H1 (cell line): ENCODE results near the gene TEAD4. TPM values are rescaled to one million over a fixed set of nuclear protein-coding genes. Genes with fewer than 3 reads are reported as not detected.

Experiments
- CTCF ChIA-PET: fragments of 300-600 bp; sonication (Branson Sonifier 250); formaldehyde crosslinking; loops from one replicate; lab custom pipeline; 2021; ENCODE audit not compliant: partially characterized antibody; lab: Charles Lee
- POLR2A ChIA-PET: fragments of 300-600 bp; sonication (Branson Sonifier 250); formaldehyde crosslinking; loops from one replicate; lab custom pipeline; 2021; ENCODE audit warnings: inconsistent platforms; ENCODE audit not compliant: partially characterized antibody; lab: Charles Lee
- DNase-seq, 2 experiments: peaks; one replicate each; pipeline versions ENCODE4 v3.0.0 to v3.0.0-alpha.2; 2010 to 2022; ENCODE audit warnings: low spot score in 2 of 2, low read depth in 1 of 2, mixed read lengths in 1 of 2
- FAIRE-seq: peaks from 2 replicates; lab custom pipeline; 2011; peaks lifted over from hg19 to GRCh38; lab: Jason Lieb, UNC
- H2AFZ ChIP-seq: 2 replicates; pipeline ENCODE4 v1.8.1; 2012; ENCODE audit warnings: low read length, inconsistent platforms
- H2AK5ac ChIP-seq: 2 replicates; pipeline ENCODE4 v1.6.1; 2013; ENCODE audit warnings: low read depth, low read length
- H2BK120ac ChIP-seq: replicated peaks from 2 replicates; pipeline ENCODE3; 2013; ENCODE audit warnings: low read depth, low read length, inconsistent platforms
- H2BK12ac ChIP-seq: 2 replicates; pipeline ENCODE4 v1.6.1; 2013; ENCODE audit warnings: low read depth, low read length
- H2BK15ac ChIP-seq: 2 replicates; pipeline ENCODE4 v1.6.1; 2013; ENCODE audit warnings: low read length
- H2BK20ac ChIP-seq: 2 replicates; pipeline ENCODE4 v1.6.1; 2013; ENCODE audit warnings: low read length
- H2BK5ac ChIP-seq: 2 replicates; pipeline ENCODE4 v1.6.1; 2013; ENCODE audit warnings: low read depth, low read length
- H3K14ac ChIP-seq: 2 replicates; pipeline ENCODE4 v1.6.1; 2013; ENCODE audit warnings: inconsistent platforms; ENCODE audit not compliant: insufficient read length
- H3K18ac ChIP-seq: 2 replicates; pipeline ENCODE4 v1.6.1; 2013; ENCODE audit warnings: low read length; ENCODE audit errors: extremely low read depth
- H3K23ac ChIP-seq: 2 replicates; pipeline ENCODE4 v1.6.1; 2013; ENCODE audit warnings: inconsistent platforms; ENCODE audit not compliant: insufficient read length
- H3K23me2 ChIP-seq: 2 replicates; pipeline ENCODE4 v1.6.1; 2013; ENCODE audit warnings: low read depth, low read length
- H3K27ac ChIP-seq: 2 replicates; pipeline ENCODE4 v1.6.1; 2011; ENCODE audit warnings: low read depth, low read length, inconsistent platforms
- H3K27me3 ChIP-seq, 4 experiments: replicated peaks in 1 of 4; 1 replicate in 1 of 4; 2 replicates in 3 of 4; pipeline versions ENCODE4 v1.6.1 to v1.8.1; 2011 to 2013; ENCODE audit warnings: low read length in 3 of 4, mild to moderate bottlenecking in 3 of 4, inconsistent platforms in 2 of 4, mixed read lengths in 2 of 4, moderate library complexity in 1 of 4; ENCODE audit not compliant: control insufficient read depth in 3 of 4, insufficient read depth in 3 of 4; ENCODE audit errors: extremely low read depth in 1 of 4
- H3K36me3 ChIP-seq, 4 experiments: 2 replicates each; pipeline versions ENCODE4 v1.6.1 to v1.8.1; 2011 to 2013; ENCODE audit warnings: mild to moderate bottlenecking in 4 of 4, low read length in 3 of 4, moderate library complexity in 2 of 4, control low read depth in 1 of 4, inconsistent platforms in 1 of 4; ENCODE audit not compliant: insufficient read depth in 4 of 4, control insufficient read depth in 2 of 4
- H3K4ac ChIP-seq: replicated peaks from 2 replicates; pipeline ENCODE3; 2013; ENCODE audit warnings: low read length, low read depth, mixed read lengths, inconsistent platforms; ENCODE audit not compliant: insufficient read length
- H3K4me1 ChIP-seq, 4 experiments: replicated peaks in 1 of 4; 1 replicate in 1 of 4; 2 replicates in 3 of 4; pipeline versions ENCODE4 v1.6.1 to v1.8.1; 2011 to 2013; ENCODE audit warnings: low read length in 3 of 4, inconsistent platforms in 2 of 4, mixed read lengths in 1 of 4; ENCODE audit not compliant: insufficient read depth in 4 of 4, control insufficient read depth in 3 of 4
- H3K4me2 ChIP-seq, 2 experiments: 2 replicates each; pipeline versions ENCODE4 v1.6.1 to v1.8.1; 2011 to 2013; ENCODE audit warnings: low read depth in 2 of 2, low read length in 2 of 2, control low read depth in 1 of 2, inconsistent platforms in 1 of 2, mild to moderate bottlenecking in 1 of 2; ENCODE audit not compliant: insufficient read depth in 1 of 2
- H3K4me3 ChIP-seq, 4 experiments: fragments of 200-600, 300-600 bp in 1 of 4; sonication (generic), shearing (Covaris generic), sonication (Bioruptor Twin) in 1 of 4; 2 replicates each; pipeline versions ENCODE4 v1.5.1 to v1.8.1; 2011 to 2016; ENCODE audit warnings: low read length in 4 of 4, low read depth in 3 of 4, control low read depth in 2 of 4, inconsistent platforms in 2 of 4, mild to moderate bottlenecking in 2 of 4, mixed read lengths in 1 of 4, moderate library complexity in 1 of 4; ENCODE audit not compliant: insufficient read depth in 2 of 4; ENCODE audit errors: extremely low read depth in 1 of 4
- H3K56ac ChIP-seq: replicated peaks from 2 replicates; pipeline ENCODE3; 2013; ENCODE audit warnings: low read depth, mild to moderate bottlenecking, mixed read lengths, low read length, inconsistent platforms; ENCODE audit not compliant: insufficient read length
- H3K79me1 ChIP-seq: 2 replicates; pipeline ENCODE4 v1.6.1; 2013; ENCODE audit warnings: low read depth, low read length, control low read depth
- H3K79me2 ChIP-seq, 2 experiments: 2 replicates each; pipeline versions ENCODE4 v1.6.1 to v1.8.1; 2012 to 2013; ENCODE audit warnings: low read length in 2 of 2, mild to moderate bottlenecking in 2 of 2, inconsistent platforms in 1 of 2; ENCODE audit not compliant: insufficient read depth in 2 of 2, control insufficient read depth in 1 of 2
- H3K9ac ChIP-seq, 4 experiments: replicated peaks in 1 of 4; 1 replicate in 1 of 4; 2 replicates in 3 of 4; pipeline versions ENCODE4 v1.6.1 to v1.8.1; 2011 to 2013; ENCODE audit warnings: low read depth in 3 of 4, low read length in 3 of 4, control low read depth in 2 of 4, mild to moderate bottlenecking in 2 of 4, moderate library complexity in 2 of 4, inconsistent platforms in 1 of 4; ENCODE audit errors: extremely low read depth in 1 of 4
- H3K9me3 ChIP-seq, 2 experiments: 2 replicates each; pipeline versions ENCODE4 v1.6.1 to v1.8.1; 2012 to 2013; ENCODE audit warnings: mild to moderate bottlenecking in 2 of 2, moderate library complexity in 2 of 2, control low read depth in 1 of 2, inconsistent platforms in 1 of 2, low read depth in 1 of 2, low read length in 1 of 2, mixed read lengths in 1 of 2; ENCODE audit not compliant: insufficient read depth in 2 of 2
- H4K20me1 ChIP-seq, 2 experiments: replicated peaks in 1 of 2; 2 replicates each; pipeline versions ENCODE3 to v1.8.1; 2011 to 2013; ENCODE audit warnings: inconsistent platforms in 2 of 2, low read length in 2 of 2, mild to moderate bottlenecking in 1 of 2; ENCODE audit not compliant: insufficient read depth in 2 of 2, control insufficient read depth in 1 of 2
- H4K5ac ChIP-seq: 2 replicates; pipeline ENCODE4 v1.6.1; 2013; ENCODE audit warnings: low read length, low read depth, mixed read lengths, inconsistent platforms; ENCODE audit not compliant: insufficient read length
- H4K8ac ChIP-seq: 2 replicates; pipeline ENCODE4 v1.8.0; 2013; ENCODE audit warnings: mild to moderate bottlenecking, moderate library complexity, low read length, inconsistent platforms; ENCODE audit not compliant: insufficient read depth; ENCODE audit errors: extremely low read depth
- H4K91ac ChIP-seq: replicated peaks from 2 replicates; pipeline ENCODE3; 2013; ENCODE audit warnings: low read length, mixed read lengths, inconsistent platforms; ENCODE audit not compliant: insufficient read length
- ATF3 ChIP-seq: IDR thresholded peaks from 2 replicates; pipeline ENCODE4 v1.6.1; 2011; ENCODE audit warnings: low read depth, mild to moderate bottlenecking, low read length; ENCODE audit not compliant: insufficient read depth
- CTCF ChIP-seq, 3 experiments: IDR thresholded peaks; 1 replicate in 2 of 3; 2 replicates in 1 of 3; pipeline versions ENCODE4 v1.5.1 to v1.6.1; 2011; ENCODE audit warnings: low read length in 3 of 3, mild to moderate bottlenecking in 3 of 3, inconsistent platforms in 2 of 3, low read depth in 1 of 3, moderate library complexity in 1 of 3; ENCODE audit not compliant: insufficient read depth in 1 of 3; ENCODE audit errors: control extremely low read depth in 1 of 3
- JUN ChIP-seq: IDR thresholded peaks from 2 replicates; pipeline ENCODE4 v1.6.1; 2011; ENCODE audit warnings: low read depth, mild to moderate bottlenecking, improper control_type of control experiment, low read length
- RFX5 ChIP-seq: IDR thresholded peaks from 2 replicates; pipeline ENCODE4 v1.6.1; 2011; ENCODE audit warnings: low read depth, low read length, improper control_type of control experiment, borderline replicate concordance
- RXRA ChIP-seq: IDR thresholded peaks from 2 replicates; pipeline ENCODE4 v1.6.1; 2011; ENCODE audit warnings: low read depth, mild to moderate bottlenecking, low read length, moderate library complexity; ENCODE audit not compliant: insufficient read depth
- SAP30 ChIP-seq: fragments of 300-600 bp; sonication (generic); IDR thresholded peaks from 2 replicates; pipeline ENCODE4 v1.7.1; 2012; ENCODE audit warnings: low read length, moderate library complexity, mild to moderate bottlenecking, inconsistent platforms; ENCODE audit not compliant: insufficient read depth, insufficient replicate concordance
- SP1 ChIP-seq: IDR thresholded peaks from 2 replicates; pipeline ENCODE4 v1.6.1; 2011; ENCODE audit warnings: low read depth, low read length
- SRF ChIP-seq: IDR thresholded peaks from 2 replicates; pipeline ENCODE4 v1.6.1; 2011; ENCODE audit warnings: mild to moderate bottlenecking, low read depth, low read length, moderate library complexity
- TAF1 ChIP-seq: IDR thresholded peaks from 2 replicates; pipeline ENCODE4 v1.6.1; 2011; ENCODE audit warnings: mild to moderate bottlenecking, low read depth, low read length
- WGBS, 2 experiments: shearing (Covaris generic) in 1 of 2; methylation state at CpG; one replicate each; pipeline versions ENCODE4 v1.1.6 to v1.1.7; 2013 to 2015; ENCODE audit warnings: low lambda C conversion rate in 2 of 2, mixed read lengths in 2 of 2, inconsistent platforms in 1 of 2, low coverage in 1 of 2, missing lambda C conversion rate in 1 of 2; ENCODE audit not compliant: insufficient replicate concordance in 2 of 2, insufficient coverage in 1 of 2, insufficient read length in 1 of 2; ENCODE audit errors: extremely low coverage in 1 of 2, missing lambda C conversion rate in 1 of 2; 5-methylcytosine and 5-hydroxymethylcytosine counted together
- polyA plus RNA-seq, 7 experiments: library from polyadenylated mRNA; depleted of rRNA in 3 of 7; stranded (reverse) in 5 of 7; unstranded in 2 of 7; fragments of >200 nt in 5 of 7; fragments of 200-250 nt in 2 of 7; gene quantifications; 1 replicate in 5 of 7; 2 replicates in 1 of 7; 4 replicates in 1 of 7; pipeline versions ENCODE4 v1.2.1 to v1.2.3, GENCODE V29; 2011 to 2013; ENCODE audit warnings: missing spikeins in 2 of 7, mixed read lengths in 2 of 7
- total RNA-seq: library from RNA; stranded (reverse); fragmentation: NEBNext Ultra II Directional; extraction: Animal tissue kit (Norgen Biotek cat#: 25700); gene quantifications from 2 replicates; pipeline ENCODE4 v1.2.1, GENCODE V29; 2021

TEAD4 gene
- total and polyA plus RNA-seq, 2 of the 8 experiments (the other 6 are each of a cell fraction or from before 2014, with no cell fraction given), result 56.7 to 116 TPM

- POLR2A ChIA-PET, result no interaction called here
- H2BK12ac ChIP-seq, result no peak overlapping the region
- no peaks in the 10 kb centered on the region for H3K23me2 ChIP-seq
- TF ChIP-seq TAF1 (no peak), CTCF (IDR thresholded peaks at IDR 0.05; ENCODE audit: control extremely low read depth in 1 of 3, insufficient read depth in 1 of 3, low read depth in 1 of 3, low read length in 3 of 3) (no peak), JUN (no peak), SRF (no peak), SP1 (no peak), ATF3 (no peak), RXRA (no peak), SAP30 (no peak), RFX5 (no peak)
These were observed 61.7 kb downstream of the TEAD4 start for GRCh38 chr12:3020850-3021435.

More at GRCh38 chr12:3020850-3021435, 61.7 kb downstream of the TEAD4 start:
- CTCF ChIA-PET, result interaction anchor here (0.6 to 5.4 kb wide), 7 partner anchors 9 to 215 kb away, joined by 3 to 27 read pairs (median 4); no protein-coding TSS in a partner anchor
- Histone ChIP-seq H4K20me1 (peaks cover 2 to 12% of the 10 kb centered on the region in 2 experiments), H2AK5ac (no peak overlapping the region), H3K4ac (no peak overlapping the region), H4K5ac (no peak overlapping the region), H2AFZ (no peak overlapping the region), H3K79me1 (no peaks in the 10 kb centered on the region), H3K79me2 (no peaks in the 10 kb centered on the region), H3K56ac (no peak overlapping the region), H3K27me3 (no peaks in the 10 kb centered on the region), H3K14ac (no peak overlapping the region), H3K4me2 (no peak overlapping the region), H3K36me3 (peaks cover 10 to 29% (median 22%) of the 10 kb centered on the region in 4 experiments; a peak in 7 of 8 replicates), H3K9me3 (no peaks in the 10 kb centered on the region), H2BK20ac (no peak overlapping the region), H3K27ac (no peak overlapping the region), H2BK120ac (no peak overlapping the region), H3K9ac (no peak overlapping the region), H3K4me3 (no peak overlapping the region), H3K18ac (no peak overlapping the region), H4K8ac (no peak overlapping the region), H2BK15ac (no peak overlapping the region), H3K23ac (no peak overlapping the region), H3K4me1 (no peaks in the 10 kb centered on the region), H4K91ac (no peak overlapping the region), H2BK5ac (no peak overlapping the region; the same call in 1 of the 2 replicates)
- WGBS, 2 experiments, result 96% methylated on average over 12 of the region's 13 CpGs; no CpG with 5 or more reads in 1 of the 2 experiments
- DNase-seq, result no peak
- FAIRE-seq, result no peak
